Neutrophil (primary cell): ENCODE data around the gene CRTC3.

Source experiments
- H3K27ac ChIP-seq: fragments of 200-600 bp; sonication (generic); 2 replicates; pipeline ENCODE4 v1.5.1; 2016; ENCODE audit warnings: mild to moderate bottlenecking, moderate library complexity
- H3K27me3 ChIP-seq: fragments of 200-600 bp; sonication (generic); 2 replicates; pipeline ENCODE4 v1.6.0; 2016; ENCODE audit warnings: mild to moderate bottlenecking
- H3K36me3 ChIP-seq: fragments of 200-600 bp; sonication (generic); 2 replicates; pipeline ENCODE4 v1.5.1; 2017
- H3K4me1 ChIP-seq, 2 experiments: fragments of 200-600 bp in 1 of 2; sonication (generic) in 1 of 2; 1 replicate in 1 of 2; 2 replicates in 1 of 2; pipeline versions ENCODE4 v1.5.1 to v1.6.1; 2013 to 2016; ENCODE audit warnings: low read depth in 1 of 2, low read length in 1 of 2, mild to moderate bottlenecking in 1 of 2, moderate library complexity in 1 of 2; ENCODE audit not compliant: control insufficient read depth in 1 of 2, insufficient read depth in 1 of 2
- H3K4me3 ChIP-seq, 2 experiments: fragments of 200-600 bp in 1 of 2; sonication (generic) in 1 of 2; 1 replicate in 1 of 2; 2 replicates in 1 of 2; pipeline ENCODE4 v1.5.1; 2013 to 2016; ENCODE audit warnings: low read depth in 1 of 2, low read length in 1 of 2, mild to moderate bottlenecking in 1 of 2, moderate library complexity in 1 of 2
- H3K9me3 ChIP-seq: fragments of 200-600 bp; sonication (generic); 2 replicates; pipeline ENCODE4 v1.5.1; 2016
- CTCF ChIP-seq: fragments of 200-600 bp; sonication (generic); IDR thresholded peaks from 2 replicates; pipeline ENCODE4 v1.5.1; 2016; ENCODE audit warnings: antibody characterized with exemption

The CRTC3 gene

GRCh38 chr15:90564590-90564989 is 34.9 kb downstream of the CRTC3 start:
- TF ChIP-seq CTCF: no peak
- Histone ChIP-seq H3K27me3 (peaks cover 15% of the 10 kb centered on the region), H3K27ac (peak overlapping the region; percentile 80), H3K4me1 (peaks cover 73 to 78% of the 10 kb centered on the region in 2 experiments), H3K4me3 (peak overlapping the region; percentile 28 to 41), H3K9me3 (no peaks in the 10 kb centered on the region), H3K36me3 (no peaks in the 10 kb centered on the region)

- no peak for TF ChIP-seq CTCF
- H3K4me1 ChIP-seq: peaks cover 78 to 91% of the 10 kb centered on the region in 2 experiments
- H3K4me3 ChIP-seq: no peak overlapping the region
- no peaks in the 10 kb centered on the region for H3K9me3 ChIP-seq
- peak overlapping the region; percentile 80 for H3K27ac ChIP-seq
- H3K27me3 ChIP-seq: peaks cover 10% of the 10 kb centered on the region
- no peaks in the 10 kb centered on the region for H3K36me3 ChIP-seq
These were observed 36.1 kb downstream of the CRTC3 start for GRCh38 chr15:90565866-90566265.

GRCh38 chr15:90570643-90571042 is 40.9 kb downstream of the CRTC3 start:
- peak overlapping the region; percentile 73 for H3K27ac ChIP-seq
- no peak overlapping the region for H3K4me3 ChIP-seq
- H3K36me3 ChIP-seq: no peaks in the 10 kb centered on the region
- no peaks in the 10 kb centered on the region for H3K9me3 ChIP-seq
- H3K4me1 ChIP-seq: peaks cover 43 to 62% of the 10 kb centered on the region in 2 experiments
- peaks cover 26% of the 10 kb centered on the region for H3K27me3 ChIP-seq
- TF ChIP-seq CTCF: no peak

GRCh38 chr15:90571063-90571541 is 41.4 kb downstream of the CRTC3 start:
- Histone ChIP-seq H3K36me3 (no peaks in the 10 kb centered on the region), H3K4me3 (peak overlapping the region; percentile 37 to 47), H3K4me1 (peaks cover 39 to 57% of the 10 kb centered on the region in 2 experiments), H3K27ac (peak overlapping the region; percentile 73), H3K27me3 (peaks cover 26% of the 10 kb centered on the region), H3K9me3 (no peaks in the 10 kb centered on the region)
- TF ChIP-seq CTCF: no peak

GRCh38 chr15:90572893-90573292 is 43.2 kb downstream of the CRTC3 start:
- H3K4me3 ChIP-seq: no peak overlapping the region
- H3K4me1 ChIP-seq: peaks cover 24 to 39% of the 10 kb centered on the region in 2 experiments
- no peaks in the 10 kb centered on the region for H3K9me3 ChIP-seq
- no peak overlapping the region for H3K27ac ChIP-seq
- peaks cover 26% of the 10 kb centered on the region for H3K27me3 ChIP-seq
- TF ChIP-seq CTCF: no peak
- no peaks in the 10 kb centered on the region for H3K36me3 ChIP-seq
